ENCODE results near the gene HCN3.
"Not testable (repeated sequence)": the region's sequence is repeated elsewhere in the genome, so short reads cannot be mapped to it uniquely, and the experiment has no call there.

The HCN3 gene

DNA sequence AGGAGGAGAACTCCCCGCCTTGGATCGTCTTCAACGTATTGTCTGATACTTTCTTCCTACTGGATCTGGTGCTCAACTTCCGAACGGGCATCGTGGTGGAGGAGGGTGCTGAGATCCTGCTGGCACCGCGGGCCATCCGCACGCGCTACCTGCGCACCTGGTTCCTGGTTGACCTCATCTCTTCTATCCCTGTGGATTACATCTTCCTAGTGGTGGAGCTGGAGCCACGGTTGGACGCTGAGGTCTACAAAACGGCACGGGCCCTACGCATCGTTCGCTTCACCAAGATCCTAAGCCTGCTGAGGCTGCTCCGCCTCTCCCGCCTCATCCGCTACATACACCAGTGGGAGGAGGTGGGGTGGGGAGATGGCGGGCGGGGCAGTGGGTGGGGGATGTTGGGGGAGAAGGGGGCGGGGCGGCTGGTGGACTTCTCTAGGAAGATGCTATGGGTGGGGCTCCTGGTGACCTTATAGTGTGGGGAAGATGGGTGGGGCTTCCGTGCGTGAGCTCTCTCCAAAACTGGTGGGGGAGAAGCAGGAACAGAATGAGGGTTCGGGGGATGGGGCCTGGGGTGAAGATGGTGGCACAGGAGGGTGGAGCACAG, 5.3 kb downstream of the HCN3 start:
- in situ Hi-C loops (cut with MboI; ENCODE audit: low pct_unique_long_range_greater_than_20kb, low sequenced_read_pairs, unreplicated experiment) = no loop called here
- DNase-seq (ENCODE audit: low spot score) = no peak
- TF ChIP-seq, protein P1, sequence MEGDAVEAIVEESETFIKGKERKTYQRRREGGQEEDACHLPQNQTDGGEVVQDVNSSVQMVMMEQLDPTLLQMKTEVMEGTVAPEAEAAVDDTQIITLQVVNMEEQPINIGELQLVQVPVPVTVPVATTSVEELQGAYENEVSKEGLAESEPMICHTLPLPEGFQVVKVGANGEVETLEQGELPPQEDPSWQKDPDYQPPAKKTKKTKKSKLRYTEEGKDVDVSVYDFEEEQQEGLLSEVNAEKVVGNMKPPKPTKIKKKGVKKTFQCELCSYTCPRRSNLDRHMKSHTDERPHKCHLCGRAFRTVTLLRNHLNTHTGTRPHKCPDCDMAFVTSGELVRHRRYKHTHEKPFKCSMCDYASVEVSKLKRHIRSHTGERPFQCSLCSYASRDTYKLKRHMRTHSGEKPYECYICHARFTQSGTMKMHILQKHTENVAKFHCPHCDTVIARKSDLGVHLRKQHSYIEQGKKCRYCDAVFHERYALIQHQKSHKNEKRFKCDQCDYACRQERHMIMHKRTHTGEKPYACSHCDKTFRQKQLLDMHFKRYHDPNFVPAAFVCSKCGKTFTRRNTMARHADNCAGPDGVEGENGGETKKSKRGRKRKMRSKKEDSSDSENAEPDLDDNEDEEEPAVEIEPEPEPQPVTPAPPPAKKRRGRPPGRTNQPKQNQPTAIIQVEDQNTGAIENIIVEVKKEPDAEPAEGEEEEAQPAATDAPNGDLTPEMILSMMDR (IDR thresholded peaks at IDR 0.05; ENCODE audit: extremely low read depth, insufficient read depth, missing control alignments) = no peak

DNA sequence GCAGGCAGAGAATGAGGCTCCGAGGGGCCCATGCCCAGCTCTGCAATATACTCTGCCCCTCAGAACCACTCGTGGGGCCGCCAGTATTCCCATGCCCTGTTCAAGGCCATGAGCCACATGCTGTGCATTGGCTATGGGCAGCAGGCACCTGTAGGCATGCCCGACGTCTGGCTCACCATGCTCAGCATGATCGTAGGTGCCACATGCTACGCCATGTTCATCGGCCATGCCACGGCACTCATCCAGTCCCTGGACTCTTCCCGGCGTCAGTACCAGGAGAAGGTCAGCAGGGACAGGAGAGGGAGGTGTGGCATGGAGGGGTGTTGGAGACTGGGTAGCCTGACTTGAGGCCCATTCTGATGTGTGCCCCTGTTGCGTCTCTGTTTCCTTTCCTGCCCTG, 7.2 kb downstream of the HCN3 start:
- TF ChIP-seq, protein P1 (IDR thresholded peaks at IDR 0.05; ENCODE audit: extremely low read depth, insufficient read depth, missing control alignments) = no peak
- in situ Hi-C loops (cut with MboI; ENCODE audit: low pct_unique_long_range_greater_than_20kb, low sequenced_read_pairs, unreplicated experiment) = no loop called here
- no peak for DNase-seq (ENCODE audit: low spot score)

GRCh38 chr1:155285063-155285462, 7.8 kb downstream of the HCN3 start:
- in situ Hi-C loops (cut with MboI; ENCODE audit: low pct_unique_long_range_greater_than_20kb, low sequenced_read_pairs, unreplicated experiment) = no loop called here
- TF ChIP-seq, protein P1 (IDR thresholded peaks at IDR 0.05; ENCODE audit: extremely low read depth, insufficient read depth, missing control alignments) = no peak
- DNase-seq (ENCODE audit: low spot score) = no peak

DNA sequence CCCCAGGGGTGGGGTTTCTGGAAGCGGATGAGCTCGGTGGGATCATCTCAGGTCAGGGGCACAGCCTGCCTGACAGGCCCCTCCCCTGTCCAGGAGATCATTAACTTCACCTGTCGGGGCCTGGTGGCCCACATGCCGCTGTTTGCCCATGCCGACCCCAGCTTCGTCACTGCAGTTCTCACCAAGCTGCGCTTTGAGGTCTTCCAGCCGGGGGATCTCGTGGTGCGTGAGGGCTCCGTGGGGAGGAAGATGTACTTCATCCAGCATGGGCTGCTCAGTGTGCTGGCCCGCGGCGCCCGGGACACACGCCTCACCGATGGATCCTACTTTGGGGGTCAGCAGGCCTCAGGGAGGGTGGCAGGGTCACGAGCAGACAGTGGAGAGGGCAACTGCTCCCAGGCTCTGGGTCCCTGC, 8.4 kb downstream of the HCN3 start:
- no peak for DNase-seq (ENCODE audit: low spot score)
- TF ChIP-seq, protein P1 (IDR thresholded peaks at IDR 0.05; ENCODE audit: extremely low read depth, insufficient read depth, missing control alignments) = no peak
- in situ Hi-C loops (cut with MboI; ENCODE audit: low pct_unique_long_range_greater_than_20kb, low sequenced_read_pairs, unreplicated experiment) = no loop called here

DNA sequence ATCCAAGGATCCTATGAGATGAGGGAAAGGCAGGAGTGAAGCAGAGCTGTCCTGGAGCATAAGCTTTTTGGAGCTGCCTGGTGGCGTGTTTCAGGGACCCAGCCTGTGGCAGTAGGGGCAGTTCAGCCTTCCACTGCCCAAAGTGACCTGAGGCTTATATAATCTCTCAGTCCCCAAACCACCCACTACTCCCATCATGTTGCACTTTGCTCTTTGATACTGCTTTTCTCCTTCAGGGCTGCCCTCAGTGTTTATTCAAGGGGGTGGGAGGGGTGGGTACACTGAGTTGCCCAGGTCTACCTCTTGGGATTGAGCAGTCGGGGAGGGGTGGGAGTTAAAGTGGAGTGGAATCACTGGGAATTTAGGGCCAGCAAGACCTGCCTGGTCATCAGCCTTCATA, 9.3 kb downstream of the HCN3 start:
- in situ Hi-C loops (cut with MboI; ENCODE audit: low pct_unique_long_range_greater_than_20kb, low sequenced_read_pairs, unreplicated experiment) = no loop called here
- no peak for DNase-seq (ENCODE audit: low spot score)
- TF ChIP-seq, protein P1 (IDR thresholded peaks at IDR 0.05; ENCODE audit: extremely low read depth, insufficient read depth, missing control alignments) = no peak

- in situ Hi-C loops (cut with MboI; ENCODE audit: low pct_unique_long_range_greater_than_20kb, low sequenced_read_pairs, unreplicated experiment) = no loop called here
- DNase-seq (ENCODE audit: low spot score) = no peak
- TF ChIP-seq, protein P1 (IDR thresholded peaks at IDR 0.05; ENCODE audit: extremely low read depth, insufficient read depth, missing control alignments) = no peak
Observed at GRCh38 chr1:155287987-155288543, 10.8 kb downstream of the HCN3 start.

- in situ Hi-C loops (cut with MboI; ENCODE audit: low pct_unique_long_range_greater_than_20kb, low sequenced_read_pairs, unreplicated experiment); DNase-seq (ENCODE audit: low spot score): not testable (repeated sequence)
Observed at GRCh38 chr1:155291006-155291405, 13.7 kb downstream of the HCN3 start.
